ENCODE measurements around the gene EEF1A2.

The EEF1A2 gene

GRCh38 chr20:63534427-63534830, 35.5 kb upstream of the EEF1A2 start:
- no peak overlapping the region for H2BK120ac ChIP-seq (ENCODE audit: low read depth, low read length)
- no CpG with 5 or more reads among the region's 12 CpGs for WGBS (ENCODE audit: extremely low coverage, insufficient coverage, low lambda C conversion rate)
- no peak for DNase-seq
- no peak overlapping the region for H3K27ac ChIP-seq (ENCODE audit: low read depth, low read length)
- no peak overlapping the region for H4K5ac ChIP-seq (ENCODE audit: low read length)
- H3K36me3 ChIP-seq (ENCODE audit: control insufficient read depth, insufficient read depth, low read length): no peaks in the 10 kb centered on the region
- no peaks in the 10 kb centered on the region for H3K79me2 ChIP-seq (ENCODE audit: control insufficient read depth, insufficient read depth, low read length)
- H3K27me3 ChIP-seq (ENCODE audit: insufficient read depth, low read length, poor library complexity): no peaks in the 10 kb centered on the region
- no peaks in the 10 kb centered on the region for H3K79me1 ChIP-seq (ENCODE audit: low read length)
- no peak overlapping the region for H3K9ac ChIP-seq (ENCODE audit: low read length)
- no peak overlapping the region for H2AK5ac ChIP-seq (ENCODE audit: low read length)
- no peak overlapping the region for H2BK15ac ChIP-seq (replicated peaks; ENCODE audit: low read depth)
- no peak overlapping the region for H4K8ac ChIP-seq (ENCODE audit: low read depth, low read length)
- H3K4ac ChIP-seq (ENCODE audit: low read depth, low read length): no peak overlapping the region
- no peak overlapping the region for H3K4me2 ChIP-seq (ENCODE audit: low read length)
- no peaks in the 10 kb centered on the region for H3K4me1 ChIP-seq (ENCODE audit: control insufficient read depth, low read depth, low read length)
- no peak overlapping the region for H3K4me3 ChIP-seq (ENCODE audit: low read length)
- no peak overlapping the region for H3K56ac ChIP-seq (ENCODE audit: low read length)
- H2BK5ac ChIP-seq (ENCODE audit: low read length): no peak overlapping the region
- no peak overlapping the region for H3K18ac ChIP-seq (ENCODE audit: low read length)
- no peak overlapping the region for H3K23ac ChIP-seq (ENCODE audit: low read length)

- no peak overlapping the region for H3K4me2 ChIP-seq (ENCODE audit: low read length)
- DNase-seq: no peak
- H3K79me2 ChIP-seq (ENCODE audit: control insufficient read depth, insufficient read depth, low read length): no peaks in the 10 kb centered on the region
- H3K27me3 ChIP-seq (ENCODE audit: insufficient read depth, low read length, poor library complexity): no peaks in the 10 kb centered on the region
- no peaks in the 10 kb centered on the region for H3K4me1 ChIP-seq (ENCODE audit: control insufficient read depth, low read depth, low read length)
- H2BK120ac ChIP-seq (ENCODE audit: low read depth, low read length): no peak overlapping the region
- no peak overlapping the region for H4K8ac ChIP-seq (ENCODE audit: low read depth, low read length)
- H3K27ac ChIP-seq (ENCODE audit: low read depth, low read length): no peak overlapping the region
- H4K5ac ChIP-seq (ENCODE audit: low read length): no peak overlapping the region
- no peak overlapping the region for H2BK5ac ChIP-seq (ENCODE audit: low read length)
- H3K4ac ChIP-seq (ENCODE audit: low read depth, low read length): no peak overlapping the region
- no peak overlapping the region for H3K18ac ChIP-seq (ENCODE audit: low read length)
- H3K56ac ChIP-seq (ENCODE audit: low read length): no peak overlapping the region
- H2AK5ac ChIP-seq (ENCODE audit: low read length): no peak overlapping the region
- no peak overlapping the region for H3K23ac ChIP-seq (ENCODE audit: low read length)
- H3K9ac ChIP-seq (ENCODE audit: low read length): no peak overlapping the region
- no peak overlapping the region for H3K4me3 ChIP-seq (ENCODE audit: low read length)
- H3K36me3 ChIP-seq (ENCODE audit: control insufficient read depth, insufficient read depth, low read length): no peaks in the 10 kb centered on the region
- no CpG with 5 or more reads among the region's 28 CpGs for WGBS (ENCODE audit: extremely low coverage, insufficient coverage, low lambda C conversion rate)
- no peak overlapping the region for H2BK15ac ChIP-seq (replicated peaks; ENCODE audit: low read depth)
- H3K79me1 ChIP-seq (ENCODE audit: low read length): no peaks in the 10 kb centered on the region
Observed at GRCh38 chr20:63533871-63534393, 35.0 kb upstream of the EEF1A2 start.

GRCh38 chr20:63533388-63533787, 34.5 kb upstream of the EEF1A2 start:
- Histone ChIP-seq H3K79me2 (ENCODE audit: control insufficient read depth, insufficient read depth, low read length) (no peaks in the 10 kb centered on the region), H3K56ac (ENCODE audit: low read length) (no peak overlapping the region), H4K5ac (ENCODE audit: low read length) (no peak overlapping the region), H3K4me2 (ENCODE audit: low read length) (no peak overlapping the region), H2BK5ac (ENCODE audit: low read length) (no peak overlapping the region), H3K9ac (ENCODE audit: low read length) (no peak overlapping the region), H3K23ac (ENCODE audit: low read length) (no peak overlapping the region), H3K27ac (ENCODE audit: low read depth, low read length) (no peak overlapping the region), H3K36me3 (ENCODE audit: control insufficient read depth, insufficient read depth, low read length) (no peaks in the 10 kb centered on the region), H3K4me1 (ENCODE audit: control insufficient read depth, low read depth, low read length) (no peaks in the 10 kb centered on the region), H2BK15ac (replicated peaks; ENCODE audit: low read depth) (no peak overlapping the region), H2BK120ac (ENCODE audit: low read depth, low read length) (no peak overlapping the region), H3K4me3 (ENCODE audit: low read length) (no peak overlapping the region), H4K8ac (ENCODE audit: low read depth, low read length) (no peak overlapping the region), H3K27me3 (ENCODE audit: insufficient read depth, low read length, poor library complexity) (no peaks in the 10 kb centered on the region), H3K79me1 (ENCODE audit: low read length) (no peaks in the 10 kb centered on the region), H3K18ac (ENCODE audit: low read length) (no peak overlapping the region), H2AK5ac (ENCODE audit: low read length) (no peak overlapping the region), H3K4ac (ENCODE audit: low read depth, low read length) (no peak overlapping the region)
- WGBS (ENCODE audit: extremely low coverage, insufficient coverage, low lambda C conversion rate): no CpG with 5 or more reads among the region's 14 CpGs
- DNase-seq: no peak

GRCh38 chr20:63532449-63532971, 33.6 kb upstream of the EEF1A2 start:
- Histone ChIP-seq H3K9ac (ENCODE audit: low read length) (no peak overlapping the region), H3K36me3 (ENCODE audit: control insufficient read depth, insufficient read depth, low read length) (no peaks in the 10 kb centered on the region), H3K18ac (ENCODE audit: low read length) (no peak overlapping the region), H3K4ac (ENCODE audit: low read depth, low read length) (no peak overlapping the region), H3K4me2 (ENCODE audit: low read length) (no peak overlapping the region), H3K79me1 (ENCODE audit: low read length) (no peaks in the 10 kb centered on the region), H3K4me3 (ENCODE audit: low read length) (no peak overlapping the region), H3K79me2 (ENCODE audit: control insufficient read depth, insufficient read depth, low read length) (no peaks in the 10 kb centered on the region), H3K23ac (ENCODE audit: low read length) (no peak overlapping the region), H2BK120ac (ENCODE audit: low read depth, low read length) (no peak overlapping the region), H3K27ac (ENCODE audit: low read depth, low read length) (no peak overlapping the region), H3K27me3 (ENCODE audit: insufficient read depth, low read length, poor library complexity) (no peaks in the 10 kb centered on the region), H2BK15ac (replicated peaks; ENCODE audit: low read depth) (no peak overlapping the region), H2BK5ac (ENCODE audit: low read length) (no peak overlapping the region), H4K5ac (ENCODE audit: low read length) (no peak overlapping the region), H4K8ac (ENCODE audit: low read depth, low read length) (no peak overlapping the region), H3K4me1 (ENCODE audit: control insufficient read depth, low read depth, low read length) (no peaks in the 10 kb centered on the region), H2AK5ac (ENCODE audit: low read length) (no peak overlapping the region), H3K56ac (ENCODE audit: low read length) (no peak overlapping the region)
- WGBS (ENCODE audit: extremely low coverage, insufficient coverage, low lambda C conversion rate): no CpG with 5 or more reads among the region's 24 CpGs
- DNase-seq: no peak

GRCh38 chr20:63531686-63532448, 33.0 kb upstream of the EEF1A2 start:
- no peak for DNase-seq
- Histone ChIP-seq H2AK5ac (ENCODE audit: low read length) (no peak overlapping the region), H3K79me1 (ENCODE audit: low read length) (no peaks in the 10 kb centered on the region), H3K9ac (ENCODE audit: low read length) (no peak overlapping the region), H3K36me3 (ENCODE audit: control insufficient read depth, insufficient read depth, low read length) (no peaks in the 10 kb centered on the region), H3K79me2 (ENCODE audit: control insufficient read depth, insufficient read depth, low read length) (no peaks in the 10 kb centered on the region), H4K8ac (ENCODE audit: low read depth, low read length) (no peak overlapping the region), H2BK120ac (ENCODE audit: low read depth, low read length) (no peak overlapping the region), H2BK5ac (ENCODE audit: low read length) (no peak overlapping the region), H3K56ac (ENCODE audit: low read length) (no peak overlapping the region), H3K27ac (ENCODE audit: low read depth, low read length) (no peak overlapping the region), H3K23ac (ENCODE audit: low read length) (no peak overlapping the region), H4K5ac (ENCODE audit: low read length) (no peak overlapping the region), H3K27me3 (ENCODE audit: insufficient read depth, low read length, poor library complexity) (no peaks in the 10 kb centered on the region), H2BK15ac (replicated peaks; ENCODE audit: low read depth) (no peak overlapping the region), H3K4ac (ENCODE audit: low read depth, low read length) (no peak overlapping the region), H3K18ac (ENCODE audit: low read length) (no peak overlapping the region), H3K4me1 (ENCODE audit: control insufficient read depth, low read depth, low read length) (no peaks in the 10 kb centered on the region), H3K4me3 (ENCODE audit: low read length) (no peak overlapping the region), H3K4me2 (ENCODE audit: low read length) (no peak overlapping the region)
- WGBS (ENCODE audit: extremely low coverage, insufficient coverage, low lambda C conversion rate): no CpG with 5 or more reads among the region's 27 CpGs
